ENCODE results near the gene ZNF160. TPM values are rescaled to one million over a fixed set of nuclear protein-coding genes. Genes with fewer than 3 reads are reported as not detected.
"Not testable (repeated sequence)": the region's sequence is repeated elsewhere in the genome, so short reads cannot be mapped to it uniquely, and the experiment has no call there.

ZNF160 gene
- total RNA-seq, 1 donor from 2014 or later: 30.7 TPM

- Mint-ChIP-seq H3K4me1 (ENCODE audit: unreplicated experiment) (no peaks in the 10 kb centered on the region), H3K27ac (no peak overlapping the region), H3K27me3 (no peaks in the 10 kb centered on the region), H3K4me3 (no peak overlapping the region), H3K36me3 (peaks cover 33% of the 10 kb centered on the region), H3K9me3 (no peaks in the 10 kb centered on the region)
- no peak for TF ChIP-seq CTCF (conservative IDR thresholded peaks at IDR 0.05)
- no peak for DNase-seq (ENCODE audit: extremely low spot score, unreplicated experiment)
Measured at GRCh38 chr19:53109527-53109926, 6.3 kb upstream of the ZNF160 start.

GRCh38 chr19:53102756-53103233 lies 427 bp downstream of the ZNF160 start:
- H3K4me1 Mint-ChIP-seq (ENCODE audit: unreplicated experiment): peaks cover 16% of the 10 kb centered on the region
- no peak for TF ChIP-seq CTCF (conservative IDR thresholded peaks at IDR 0.05)
- H3K27ac Mint-ChIP-seq: peak overlapping the region; percentile 81
- H3K4me3 Mint-ChIP-seq: peak overlapping the region; percentile 93
- DNase-seq (ENCODE audit: extremely low spot score, unreplicated experiment): no peak
- H3K27me3 Mint-ChIP-seq: no peaks in the 10 kb centered on the region
- peaks cover 19% of the 10 kb centered on the region for H3K36me3 Mint-ChIP-seq
- H3K9me3 Mint-ChIP-seq: no peaks in the 10 kb centered on the region

DNA sequence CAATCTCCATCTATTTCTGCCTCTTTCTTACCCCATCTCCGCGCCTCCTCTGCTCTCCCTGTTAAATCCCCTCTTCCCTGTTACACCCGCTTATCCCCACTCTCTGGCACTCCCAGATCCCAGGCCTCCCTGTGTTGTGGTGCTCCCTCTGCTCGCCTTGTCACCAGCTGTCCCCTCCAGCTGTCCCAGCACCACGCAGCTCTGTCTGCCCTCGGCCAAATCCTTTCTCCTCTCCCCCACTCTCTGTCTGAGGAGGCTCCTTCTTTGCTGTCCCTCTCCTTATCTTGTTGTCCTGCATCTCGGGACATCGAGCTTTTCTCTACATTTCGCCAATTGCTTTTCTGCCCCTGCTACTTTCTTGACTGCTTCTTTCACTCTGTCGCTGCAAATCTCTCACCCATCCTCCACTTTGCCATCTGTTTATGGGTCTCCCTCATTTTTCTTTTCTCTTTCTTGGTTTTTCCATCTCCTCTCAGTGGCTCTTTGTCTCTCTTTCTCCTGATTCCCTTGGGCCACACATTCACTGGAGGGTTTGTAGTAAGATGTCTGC lies 941 bp downstream of the ZNF160 start:
- H3K36me3 Mint-ChIP-seq: peaks cover 21% of the 10 kb centered on the region
- H3K4me1 Mint-ChIP-seq (ENCODE audit: unreplicated experiment): peaks cover 21% of the 10 kb centered on the region
- no peaks in the 10 kb centered on the region for H3K9me3 Mint-ChIP-seq
- peak overlapping the region; percentile 93 for H3K4me3 Mint-ChIP-seq
- H3K27me3 Mint-ChIP-seq: no peaks in the 10 kb centered on the region
- peak overlapping the region; percentile 81 for H3K27ac Mint-ChIP-seq
- TF ChIP-seq CTCF (conservative IDR thresholded peaks at IDR 0.05): no peak
- no peak for DNase-seq (ENCODE audit: extremely low spot score, unreplicated experiment)

DNA sequence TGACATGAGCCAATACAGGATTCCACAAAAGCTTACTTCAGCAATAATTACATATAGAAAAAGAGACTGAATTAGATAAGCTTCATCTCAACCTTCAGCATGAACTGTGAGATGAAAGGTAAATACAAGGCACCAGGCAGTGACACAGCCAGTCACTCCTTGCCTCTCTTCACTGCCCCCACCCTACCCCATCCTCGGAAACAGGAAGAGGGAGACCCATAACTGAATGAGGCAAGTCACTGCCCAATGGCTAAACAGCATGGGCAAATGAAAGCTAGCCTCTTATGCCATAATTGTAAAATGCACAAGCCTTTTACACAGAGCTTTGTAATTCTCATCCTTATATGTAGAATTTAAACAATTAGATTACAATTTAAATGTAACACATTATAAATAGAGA lies 1.7 kb downstream of the ZNF160 start:
- no peak for TF ChIP-seq CTCF (conservative IDR thresholded peaks at IDR 0.05)
- Mint-ChIP-seq H3K27ac (peak overlapping the region; percentile 81), H3K36me3 (peaks cover 24% of the 10 kb centered on the region), H3K4me1 (ENCODE audit: unreplicated experiment) (peaks cover 23% of the 10 kb centered on the region), H3K9me3 (no peaks in the 10 kb centered on the region), H3K27me3 (no peaks in the 10 kb centered on the region), H3K4me3 (peak overlapping the region; percentile 93)
- no peak for DNase-seq (ENCODE audit: extremely low spot score, unreplicated experiment)

GRCh38 chr19:53098570-53098969 lies 4.7 kb downstream of the ZNF160 start:
- H3K27ac Mint-ChIP-seq: peak overlapping the region; percentile 44
- not testable (repeated sequence) for H3K9me3 Mint-ChIP-seq; DNase-seq (ENCODE audit: extremely low spot score, unreplicated experiment); H3K27me3 Mint-ChIP-seq
- peak overlapping the region; percentile 32 for H3K4me3 Mint-ChIP-seq
- H3K36me3 Mint-ChIP-seq: peaks cover 29% of the 10 kb centered on the region
- peaks cover 30% of the 10 kb centered on the region for H3K4me1 Mint-ChIP-seq (ENCODE audit: unreplicated experiment)

GRCh38 chr19:53096982-53097690 lies 6.1 kb downstream of the ZNF160 start:
- DNase-seq (ENCODE audit: extremely low spot score, unreplicated experiment); H3K9me3 Mint-ChIP-seq; H3K27me3 Mint-ChIP-seq: not testable (repeated sequence)
- H3K27ac Mint-ChIP-seq: peak overlapping the region; percentile 85
- H3K4me3 Mint-ChIP-seq: peak overlapping the region; percentile 45
- H3K4me1 Mint-ChIP-seq (ENCODE audit: unreplicated experiment): peaks cover 24% of the 10 kb centered on the region
- peaks cover 27% of the 10 kb centered on the region for H3K36me3 Mint-ChIP-seq

- DNase-seq (ENCODE audit: extremely low spot score, unreplicated experiment); H3K27ac Mint-ChIP-seq; H3K27me3 Mint-ChIP-seq; H3K4me3 Mint-ChIP-seq; H3K9me3 Mint-ChIP-seq: not testable (repeated sequence)
- H3K36me3 Mint-ChIP-seq: peaks cover 29% of the 10 kb centered on the region
- H3K4me1 Mint-ChIP-seq (ENCODE audit: unreplicated experiment): peaks cover 18% of the 10 kb centered on the region
Measured at GRCh38 chr19:53096579-53096978, 6.6 kb downstream of the ZNF160 start.
